HepG2 (cell line): ENCODE data around the gene EVA1A. TPM values are rescaled to one million over a fixed set of nuclear protein-coding genes. Genes with fewer than 3 reads are reported as not detected.

Experiments
- CCAR2 ChIP-seq: fragments of 200-400 bp; formaldehyde crosslinking; optimal IDR thresholded peaks from 2 replicates; pipeline ENCODE3; 2018; ENCODE audit warnings: low read depth, mild to moderate bottlenecking, low read length, moderate library complexity
- ESRRA ChIP-seq: sonication (generic); formaldehyde crosslinking; IDR thresholded peaks from 2 replicates; pipeline ENCODE4 v1.5.1; 2020; ENCODE audit warnings: mild to moderate bottlenecking, low read depth, missing genetic modification reagents
- HIVEP1 ChIP-seq: sonication (generic); formaldehyde crosslinking; IDR thresholded peaks from 2 replicates; pipeline ENCODE4 v1.4.0; 2020; ENCODE audit warnings: mild to moderate bottlenecking, missing genetic modification reagents
- HMGXB3 ChIP-seq: sonication (generic); formaldehyde crosslinking; IDR thresholded peaks from 2 replicates; pipeline ENCODE4 v1.4.0; 2020; ENCODE audit warnings: missing genetic modification reagents, borderline replicate concordance
- MIER3 ChIP-seq: IDR thresholded peaks from 2 replicates; pipeline ENCODE4 v1.6.1; 2016; ENCODE audit warnings: missing compliant biosample characterization, borderline replicate concordance
- NFYC ChIP-seq: IDR thresholded peaks from 2 replicates; pipeline ENCODE4 v1.6.1; 2016; ENCODE audit warnings: missing genetic modification reagents, missing compliant biosample characterization
- PATZ1 ChIP-seq: sonication (generic); formaldehyde crosslinking; IDR thresholded peaks from 2 replicates; pipeline ENCODE4 v1.4.0; 2020; ENCODE audit warnings: missing genetic modification reagents
- SRF ChIP-seq: IDR thresholded peaks from 2 replicates; pipeline ENCODE4 v1.6.1; 2011; ENCODE audit warnings: mild to moderate bottlenecking, low read depth, low read length, moderate library complexity
- TBX2 ChIP-seq: sonication (generic); formaldehyde crosslinking; IDR thresholded peaks from 2 replicates; pipeline ENCODE4 v1.5.0; 2020; ENCODE audit warnings: missing genetic modification reagents, mild to moderate bottlenecking, borderline replicate concordance
- TFDP2 ChIP-seq: sonication (generic); formaldehyde crosslinking; IDR thresholded peaks from 2 replicates; pipeline ENCODE4 v1.4.0; 2020; ENCODE audit warnings: missing genetic modification reagents
- THAP11 ChIP-seq: IDR thresholded peaks from 2 replicates; pipeline ENCODE4 v1.6.1; 2016; ENCODE audit warnings: missing biosample characterization, missing genetic modification reagents
- TMF1 ChIP-seq: sonication (generic); formaldehyde crosslinking; IDR thresholded peaks from 2 replicates; pipeline ENCODE4 v1.8.1; 2022; ENCODE audit warnings: low read depth, missing genetic modification reagents
- ZBTB10 ChIP-seq: sonication (generic); formaldehyde crosslinking; IDR thresholded peaks from 2 replicates; pipeline ENCODE4 v1.4.0; 2020; ENCODE audit warnings: missing genetic modification reagents, borderline replicate concordance
- ZKSCAN5 ChIP-seq: sonication (generic); formaldehyde crosslinking; IDR thresholded peaks from 2 replicates; pipeline ENCODE4 v1.5.1; 2020; ENCODE audit warnings: mild to moderate bottlenecking, missing genetic modification reagents
- ZNF18 ChIP-seq: sonication (generic); formaldehyde crosslinking; IDR thresholded peaks from 2 replicates; pipeline ENCODE4 v1.8.0; 2022; ENCODE audit warnings: mild to moderate bottlenecking, missing genetic modification reagents; ENCODE audit not compliant: insufficient replicate concordance
- ZNF234 ChIP-seq: sonication (generic); formaldehyde crosslinking; conservative IDR thresholded peaks from 2 replicates; pipeline ENCODE4 v1.5.1; 2020; ENCODE audit warnings: mild to moderate bottlenecking, missing genetic modification reagents
- ZNF530 ChIP-seq: sonication (generic); formaldehyde crosslinking; IDR thresholded peaks from 2 replicates; pipeline ENCODE4 v1.5.0; 2020; ENCODE audit warnings: low read depth, mild to moderate bottlenecking, missing genetic modification reagents
- polyA plus RNA-seq, 8 experiments: library from polyadenylated mRNA; depleted of rRNA in 3 of 8; stranded (reverse) in 7 of 8; unstranded in 1 of 8; fragments of >200 nt; fragmentation: Illumina TruSeq in 4 of 8; extraction: Trizol in 4 of 8; gene quantifications; 2 replicates each; pipeline versions ENCODE4 v1.2.1 to v1.2.3, GENCODE V29; 2011 to 2016; ENCODE audit warnings: low read depth in 4 of 8, missing spikeins in 1 of 8, mixed read lengths in 1 of 8; ENCODE audit not compliant: insufficient read depth in 1 of 8
- total RNA-seq, 5 experiments: library from RNA; depleted of rRNA; stranded (reverse); fragments of >200 nt; fragmentation: Illumina TruSeq; extraction: Trizol; gene quantifications; 2 replicates each; pipeline ENCODE4 v1.2.3, GENCODE V29; 2016; ENCODE audit warnings: low read depth in 1 of 5

EVA1A gene
- total and polyA plus RNA-seq, 2 of the 13 experiments (the other 11 are each of a cell fraction or from before 2014, with no cell fraction given), result 57.5 to 57.8 TPM

- TF ChIP-seq HMGXB3 (CRISPR knock-in tag) (no peak), ESRRA (CRISPR knock-in tag) (no peak; the same call in 1 of the 2 replicates), ZNF530 (CRISPR knock-in tag) (no peak), PATZ1 (peak; percentile 52; the same call in 1 of the 2 replicates), ZBTB10 (CRISPR knock-in tag) (peak; percentile 82; the same call in 1 of the 2 replicates), NFYC (no peak), ZKSCAN5 (CRISPR knock-in tag) (0 out of 2 replicates have a peak, but pooled peaks have one; percentile 27), TMF1 (CRISPR knock-in tag) (no peak), SRF (no peak), HIVEP1 (CRISPR knock-in tag) (no peak), ZNF234 (CRISPR knock-in tag) (no peak), MIER3 (CRISPR knock-in tag) (no peak; the same call in 1 of the 2 replicates), TBX2 (CRISPR knock-in tag) (no peak), ZNF18 (CRISPR knock-in tag) (peak; percentile 53), TFDP2 (CRISPR knock-in tag) (no peak), CCAR2 (no peak), THAP11 (CRISPR knock-in tag) (no peak)
Observed at GRCh38 chr2:75560022-75560767, 544 bp downstream of the EVA1A start (continued).
